ENCODE data around the gene WAPL. TPM values are rescaled to one million over a fixed set of nuclear protein-coding genes. Genes with fewer than 3 reads are reported as not detected.

Gene WAPL
- total and polyA plus RNA-seq, 11 donors = 9.4 to 29.9 (median 21.0) TPM

DNA sequence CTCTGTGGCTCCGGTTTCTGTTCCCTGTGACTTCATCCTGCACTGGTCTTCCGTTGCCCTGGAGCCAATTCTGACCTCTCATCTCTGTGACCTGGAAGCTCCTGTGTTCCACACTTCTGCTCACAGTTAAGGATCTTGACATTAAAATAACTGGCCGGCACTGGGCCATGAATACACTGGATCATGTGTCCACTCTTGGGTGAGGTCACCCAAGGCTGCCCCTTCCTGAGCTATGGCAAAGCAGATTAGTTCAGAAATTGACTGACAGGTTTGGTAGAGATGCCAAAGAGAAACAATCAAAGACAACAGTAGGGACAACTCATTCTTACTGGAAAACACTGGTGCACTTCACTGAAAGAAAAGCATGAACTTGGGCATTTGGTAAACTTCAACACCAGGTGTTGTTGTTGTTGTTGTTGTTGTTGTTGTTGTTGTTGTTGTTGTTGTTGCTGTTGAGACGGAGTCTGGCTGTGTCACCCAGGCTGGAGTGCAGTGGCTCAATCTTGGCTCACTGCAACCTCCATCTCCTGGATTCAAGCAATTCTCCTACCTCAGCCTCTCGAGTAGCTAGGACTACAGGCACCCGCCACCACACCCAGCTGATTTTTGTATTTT, 118.3 kb downstream of the WAPL start:
- H3K27ac ChIP-seq = no peak overlapping the region
- peaks cover 0 to 14% (median 0%) of the 10 kb centered on the region in 12 donors for H3K9me3 ChIP-seq
- ATAC-seq (no peak), DNase-seq (no peak)
- no peaks in the 10 kb centered on the region for H3K36me3 ChIP-seq
- no peak overlapping the region for H3K4me3 ChIP-seq
- H3K27me3 ChIP-seq = peaks cover 0 to 19% (median 0%) of the 10 kb centered on the region in 9 donors
- WGBS, 4 donors = 56 to 72% (median 63%) methylated on average over 6 of the region's 6 CpGs
- TF ChIP-seq, protein P1, sequence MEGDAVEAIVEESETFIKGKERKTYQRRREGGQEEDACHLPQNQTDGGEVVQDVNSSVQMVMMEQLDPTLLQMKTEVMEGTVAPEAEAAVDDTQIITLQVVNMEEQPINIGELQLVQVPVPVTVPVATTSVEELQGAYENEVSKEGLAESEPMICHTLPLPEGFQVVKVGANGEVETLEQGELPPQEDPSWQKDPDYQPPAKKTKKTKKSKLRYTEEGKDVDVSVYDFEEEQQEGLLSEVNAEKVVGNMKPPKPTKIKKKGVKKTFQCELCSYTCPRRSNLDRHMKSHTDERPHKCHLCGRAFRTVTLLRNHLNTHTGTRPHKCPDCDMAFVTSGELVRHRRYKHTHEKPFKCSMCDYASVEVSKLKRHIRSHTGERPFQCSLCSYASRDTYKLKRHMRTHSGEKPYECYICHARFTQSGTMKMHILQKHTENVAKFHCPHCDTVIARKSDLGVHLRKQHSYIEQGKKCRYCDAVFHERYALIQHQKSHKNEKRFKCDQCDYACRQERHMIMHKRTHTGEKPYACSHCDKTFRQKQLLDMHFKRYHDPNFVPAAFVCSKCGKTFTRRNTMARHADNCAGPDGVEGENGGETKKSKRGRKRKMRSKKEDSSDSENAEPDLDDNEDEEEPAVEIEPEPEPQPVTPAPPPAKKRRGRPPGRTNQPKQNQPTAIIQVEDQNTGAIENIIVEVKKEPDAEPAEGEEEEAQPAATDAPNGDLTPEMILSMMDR (IDR thresholded peaks at IDR 0.05) = no peak
- no peak for TF ChIP-seq POLR2A (IDR thresholded peaks at IDR 0.05)
- intact Hi-C loops (cut with DNase I) = loop anchor here in 3 of 10 donors (2.0 to 10.0 kb wide), 3 partner anchors 122 to 184 kb away; partner anchors contain the start of gene WAPL (in 1 of the 3)
- H3K4me1 ChIP-seq = peaks cover 0 to 38% (median 26%) of the 10 kb centered on the region in 12 donors

DNA sequence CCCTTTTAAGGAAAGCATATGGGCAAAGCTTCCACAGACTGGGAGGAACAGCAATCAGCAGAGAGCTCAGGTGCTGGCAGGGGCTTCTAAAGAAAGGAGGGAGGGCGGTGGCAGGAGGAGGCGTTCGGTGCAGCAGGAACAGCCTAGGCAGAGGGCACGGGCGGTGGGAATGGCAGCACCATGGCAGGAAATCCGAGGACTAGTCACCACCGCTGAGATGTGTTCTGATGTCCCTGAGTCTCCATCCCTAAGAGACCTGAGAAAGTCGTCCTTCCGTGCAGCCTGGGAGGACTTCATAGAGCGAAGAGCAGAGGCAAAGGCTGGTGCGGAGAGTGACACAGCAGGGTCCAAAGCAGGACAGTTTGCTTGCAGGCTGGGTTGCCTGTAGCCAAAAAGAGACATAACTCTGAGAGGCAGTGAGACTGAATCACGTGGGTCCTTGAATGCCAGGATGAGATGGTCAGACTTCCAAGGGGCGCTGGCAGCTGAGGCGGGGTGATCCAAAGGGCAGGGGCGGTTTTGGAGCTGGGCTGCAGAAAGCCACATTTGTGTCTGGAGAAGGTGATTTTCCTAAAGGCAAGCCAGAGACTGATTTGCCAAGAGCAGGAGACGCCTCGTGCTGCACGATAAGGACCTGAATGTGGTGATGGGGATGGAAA, 119.2 kb downstream of the WAPL start:
- WGBS, 4 donors = 11 to 17% (median 15%) methylated on average over 18 of the region's 18 CpGs
- intact Hi-C loops (cut with DNase I) = loop anchor here in 3 of 10 donors (2.0 to 10.0 kb wide), 3 partner anchors 122 to 185 kb away; partner anchors contain the start of gene WAPL (in 1 of the 3)
- no peak for ATAC-seq
- peaks cover 0 to 38% (median 26%) of the 10 kb centered on the region in 12 donors for H3K4me1 ChIP-seq
- H3K4me3 ChIP-seq = peak overlapping the region in 2 of 12 donors; percentile 21 to 22
- peaks cover 0 to 14% (median 0%) of the 10 kb centered on the region in 12 donors for H3K9me3 ChIP-seq
- no peak for TF ChIP-seq POLR2A (IDR thresholded peaks at IDR 0.05)
- peaks cover 0 to 19% (median 0%) of the 10 kb centered on the region in 9 donors for H3K27me3 ChIP-seq
- H3K36me3 ChIP-seq = no peaks in the 10 kb centered on the region
- no peak overlapping the region for H3K27ac ChIP-seq
- DNase-seq = no peak

DNA sequence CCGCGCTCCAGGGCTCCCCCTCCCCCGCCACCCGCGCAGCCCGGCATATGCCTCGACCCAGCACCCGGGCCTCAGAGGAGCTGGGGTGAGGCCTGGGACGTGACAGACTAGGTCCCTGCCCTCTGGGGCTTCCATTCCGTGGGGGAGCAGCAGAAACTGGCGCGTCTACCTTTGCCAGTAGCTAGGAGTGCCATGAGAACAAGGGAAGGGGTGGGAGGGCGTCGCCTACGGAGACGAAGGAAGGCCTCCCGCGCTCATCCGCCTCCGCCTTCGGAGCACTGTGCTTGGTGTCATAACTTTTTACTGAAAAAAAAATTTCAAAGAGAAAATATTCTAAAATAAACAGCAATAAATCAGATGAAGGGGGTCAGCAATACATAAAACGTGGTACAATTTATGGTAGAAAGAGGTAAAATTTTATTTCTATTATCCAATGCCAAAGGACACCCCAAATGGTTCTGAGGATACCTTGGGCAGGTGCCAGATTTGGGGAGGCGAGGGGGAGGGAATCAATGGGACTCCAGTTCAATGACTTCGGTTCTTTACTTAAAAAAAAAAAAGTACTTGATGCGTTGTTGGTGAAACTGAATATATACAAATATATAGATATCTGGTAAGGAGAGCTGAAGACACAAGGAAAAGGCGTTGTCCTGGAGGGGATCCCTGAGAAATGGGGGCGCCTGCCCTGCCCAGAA, 119.9 kb downstream of the WAPL start:
- DNase-seq (no peak), ATAC-seq (peak in 2 of 4 donors; percentile 1 to 3)
- TF ChIP-seq POLR2A (IDR thresholded peaks at IDR 0.05) = no peak
- TF ChIP-seq, protein P1 (IDR thresholded peaks at IDR 0.05) = no peak
- peaks cover 0 to 19% (median 0%) of the 10 kb centered on the region in 9 donors for H3K27me3 ChIP-seq
- peak overlapping the region in 2 of 12 donors; percentile 76 to 89 for H3K27ac ChIP-seq
- H3K9me3 ChIP-seq = peaks cover 0 to 14% (median 0%) of the 10 kb centered on the region in 12 donors
- peaks cover 0 to 38% (median 26%) of the 10 kb centered on the region in 12 donors for H3K4me1 ChIP-seq
- H3K36me3 ChIP-seq = no peaks in the 10 kb centered on the region
- H3K4me3 ChIP-seq = peak overlapping the region in 10 of 12 donors; percentile 37 to 76 (median 62)
- intact Hi-C loops (cut with DNase I) = loop anchor here in 8 of 10 donors (2.0 to 10.0 kb wide), 4 partner anchors 123 to 186 kb away; partner anchors contain the start of gene WAPL (in 1 of the 8)
- WGBS, 4 donors = 24 to 35% (median 25%) methylated on average over 27 of the region's 27 CpGs

DNA sequence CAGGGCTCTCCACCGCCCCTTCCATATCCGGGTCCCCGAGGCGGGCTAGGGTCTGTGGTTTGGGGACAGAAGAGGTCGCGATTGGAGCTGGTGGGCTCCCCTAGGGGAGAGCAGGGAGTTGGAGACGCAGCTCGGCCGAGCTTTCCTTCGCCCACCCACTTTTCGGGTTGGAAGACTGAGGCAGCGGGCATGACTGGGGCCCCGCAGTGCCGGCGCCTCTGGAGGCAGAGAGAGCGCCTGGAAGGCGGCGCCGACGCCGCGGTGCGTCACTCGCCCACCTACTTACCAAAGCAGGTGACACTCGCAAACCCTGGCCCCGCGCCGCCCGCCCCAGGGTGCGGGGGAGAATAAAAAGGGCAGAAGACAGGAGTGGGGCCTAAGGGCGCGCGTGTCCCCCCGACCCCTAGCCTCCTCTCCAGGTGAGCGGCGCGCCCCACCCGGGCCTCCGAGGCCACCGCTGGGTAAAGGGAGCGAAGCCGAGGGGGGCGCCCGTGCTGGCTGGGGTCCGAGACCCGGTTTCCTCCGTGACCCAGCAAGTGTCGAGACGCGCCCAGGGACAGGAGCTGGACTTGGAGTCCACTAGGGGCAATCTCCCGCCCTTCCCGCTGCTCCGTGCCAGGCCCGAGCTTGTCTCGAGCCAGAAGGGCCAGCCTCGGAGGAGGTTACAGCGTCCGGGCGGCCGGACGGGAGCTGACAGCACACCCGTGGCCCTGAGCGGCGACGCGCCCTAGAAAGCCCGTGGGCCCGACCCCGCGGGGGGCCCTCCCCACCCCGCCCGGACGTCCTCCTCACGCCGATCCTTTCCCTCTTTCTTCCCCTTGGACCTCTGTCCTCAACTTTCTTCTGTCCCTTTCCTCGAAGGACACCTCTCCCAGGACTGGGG, 120.6 kb downstream of the WAPL start:
- Histone ChIP-seq H3K4me1 (peaks cover 0 to 38% (median 26%) of the 10 kb centered on the region in 12 donors), H3K27ac (peak overlapping the region in 8 of 12 donors; percentile 9 to 89 (median 66)), H3K4me3 (peak overlapping the region; percentile 37 to 76 (median 62)), H3K27me3 (peaks cover 0 to 19% (median 0%) of the 10 kb centered on the region in 9 donors), H3K9me3 (peaks cover 0 to 14% (median 0%) of the 10 kb centered on the region in 12 donors), H3K36me3 (no peaks in the 10 kb centered on the region)
- TF ChIP-seq, protein P1 (IDR thresholded peaks at IDR 0.05) = peak in 4 of 12 donors; percentile 14 to 24 (median 16)
- TF ChIP-seq POLR2A (IDR thresholded peaks at IDR 0.05) = no peak
- intact Hi-C loops (cut with DNase I) = loop anchor here in 7 of 10 donors (2.0 to 10.0 kb wide), 3 partner anchors 124 to 186 kb away; partner anchors contain the start of gene WAPL (in 1 of the 7)
- WGBS, 4 donors = 1 to 2% (median 1%) methylated on average over 65 to 76 of the region's 76 CpGs
- peak in 3 of 4 donors; percentile 19 to 42 (median 29) for ATAC-seq
- DNase-seq = peak; percentile 27 to 76 (median 49)

All from heart left ventricle (tissue), 16 donors.